Stimulated activated CD4-positive, alpha-beta T cell treated with anti-CD3 and anti-CD28 coated beads, Interleukin-15, amount 100 ng/mL, for 1 hour (primary cell): ENCODE measurements around the gene AZU1.
"Not testable (repeated sequence)": the region's sequence is repeated elsewhere in the genome, so short reads cannot be mapped to it uniquely, and the experiment has no call there.

Experiments
- DNase-seq, 2 donors: peaks; one replicate each; pipeline ENCODE4 v3.0.0-alpha.2; 2020; ENCODE audit warnings: low read depth in 1 of 2, low spot score in 1 of 2

Gene AZU1

DNA sequence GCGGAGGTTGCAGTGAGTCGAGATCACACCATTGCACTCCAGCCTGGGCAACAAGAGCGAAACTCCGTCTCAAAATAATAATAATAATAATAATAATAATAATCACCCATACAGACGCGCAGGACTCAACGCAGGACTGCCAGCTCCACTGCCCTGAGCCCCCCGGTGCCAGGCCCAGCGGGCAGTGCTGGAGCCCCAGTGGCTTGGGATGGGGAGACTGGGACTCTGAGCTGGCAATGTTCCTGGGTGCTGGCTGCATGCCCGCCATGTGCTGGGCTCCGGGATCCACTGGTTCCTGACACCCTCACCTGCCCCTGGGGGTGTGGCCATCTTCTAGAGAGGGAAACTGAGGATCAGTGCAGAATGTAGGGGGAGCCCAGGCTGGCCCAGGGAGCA lies 325 bp upstream of the AZU1 start:
- DNase-seq, result no peak

DNA sequence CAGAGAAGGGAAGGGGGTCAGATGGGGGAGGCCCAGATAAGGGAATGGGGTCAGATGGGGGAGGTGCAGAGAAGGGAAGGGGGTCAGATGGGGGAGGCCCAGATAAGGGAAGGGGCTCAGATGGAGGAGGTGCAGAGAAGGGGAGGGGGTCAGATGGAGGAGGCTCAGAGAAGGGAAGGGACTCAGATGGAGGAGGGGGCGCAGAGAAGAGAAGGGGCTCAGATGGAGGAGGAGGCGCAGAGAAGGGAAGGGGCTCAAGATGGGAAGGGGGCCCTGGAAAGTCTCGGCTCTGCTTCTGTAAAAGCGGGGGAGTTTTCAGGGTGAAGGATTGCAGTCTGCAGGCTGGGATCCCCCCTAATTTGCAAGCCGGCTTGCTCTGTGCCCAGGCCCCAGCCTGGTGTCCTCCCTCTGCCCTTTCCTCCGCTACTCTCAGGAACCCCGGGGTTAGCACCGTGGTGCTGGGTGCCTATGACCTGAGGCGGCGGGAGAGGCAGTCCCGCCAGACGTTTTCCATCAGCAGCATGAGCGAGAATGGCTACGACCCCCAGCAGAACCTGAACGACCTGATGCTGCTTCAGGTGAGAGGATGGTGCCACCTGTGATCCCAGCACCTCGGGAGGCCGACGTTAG lies 1.6 kb downstream of the AZU1 start:
- no peak for DNase-seq

GRCh38 chr19:831407-832369 lies 4.1 kb downstream of the AZU1 start:
- no peak for DNase-seq

DNA sequence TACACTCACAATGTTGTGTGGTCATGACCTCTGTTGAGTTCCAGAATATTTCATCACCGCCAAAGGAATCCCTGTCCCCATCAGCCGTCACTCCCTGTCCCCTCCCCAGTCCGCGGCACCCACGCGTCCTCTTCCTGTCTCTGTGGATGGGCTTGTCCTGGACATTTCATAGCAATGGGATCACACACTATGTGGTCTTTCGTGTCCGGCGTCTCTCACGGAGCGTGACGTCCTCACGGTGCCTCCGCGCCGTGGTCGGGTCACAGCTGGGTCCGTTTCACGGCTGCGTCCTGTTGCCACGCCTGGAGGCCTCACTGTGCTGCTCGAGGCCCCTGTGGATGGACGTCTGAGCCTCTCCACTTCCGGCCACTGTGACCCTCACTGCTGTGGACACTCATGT lies 6.6 kb downstream of the AZU1 start:
- DNase-seq, result no peak

DNA sequence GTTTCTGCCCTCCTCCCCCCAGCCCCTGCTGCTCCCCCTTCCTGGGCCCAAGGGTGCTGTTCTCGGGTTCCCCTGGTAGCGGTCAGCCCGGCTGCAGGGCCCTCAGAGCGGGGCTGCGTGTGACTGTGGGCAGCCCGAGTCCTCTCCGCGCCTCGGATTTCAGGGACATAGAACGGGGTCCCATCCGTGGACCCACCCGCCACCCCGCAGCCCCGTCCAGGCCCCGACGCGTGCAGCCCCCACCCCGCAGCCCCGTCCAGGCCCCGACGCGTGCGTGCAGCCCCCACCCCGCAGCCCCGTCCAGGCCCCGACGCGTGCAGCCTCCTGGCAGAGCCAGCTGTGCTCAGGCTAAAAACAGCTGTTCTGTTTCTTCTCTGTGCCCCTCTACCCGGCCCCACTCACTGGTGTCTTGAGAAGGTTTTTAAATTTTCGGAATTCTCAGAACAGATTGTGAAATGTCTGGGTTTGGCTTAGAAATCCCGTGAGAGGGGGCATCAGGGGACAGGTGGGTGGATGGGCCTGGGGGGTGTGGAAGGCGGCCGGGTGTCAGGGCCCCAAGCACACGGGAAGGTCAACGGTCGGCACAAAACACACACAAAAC lies 7.7 kb downstream of the AZU1 start:
- DNase-seq, result no peak

- DNase-seq, result no peak
Measured at GRCh38 chr19:840519-841206, 13.0 kb downstream of the AZU1 start, which contains the start of gene PRTN3. Gene PRTN3 (plus strand): TSS chr19:840999. CDS start chr19:841009, 10 bp downstream.

DNA sequence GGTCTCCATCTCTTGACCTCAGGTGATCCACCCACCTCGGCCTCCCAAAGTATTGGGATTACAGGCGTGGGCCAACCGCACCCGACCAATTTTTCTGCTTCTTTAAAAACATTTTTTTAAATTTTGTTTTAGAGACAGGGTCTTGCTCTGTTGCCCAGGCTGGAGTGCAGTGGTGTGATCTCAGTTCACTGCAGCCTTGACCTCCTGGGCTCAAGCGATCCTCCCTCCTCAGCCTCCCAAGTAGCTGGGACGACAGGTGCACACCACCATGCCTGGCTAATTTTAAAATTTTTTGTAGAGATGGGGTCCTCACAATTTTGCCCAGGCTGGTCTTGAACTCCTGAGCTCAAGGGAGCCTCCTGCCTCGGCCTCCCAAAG lies 15.2 kb downstream of the AZU1 start:
- DNase-seq, result not testable (repeated sequence)

DNA sequence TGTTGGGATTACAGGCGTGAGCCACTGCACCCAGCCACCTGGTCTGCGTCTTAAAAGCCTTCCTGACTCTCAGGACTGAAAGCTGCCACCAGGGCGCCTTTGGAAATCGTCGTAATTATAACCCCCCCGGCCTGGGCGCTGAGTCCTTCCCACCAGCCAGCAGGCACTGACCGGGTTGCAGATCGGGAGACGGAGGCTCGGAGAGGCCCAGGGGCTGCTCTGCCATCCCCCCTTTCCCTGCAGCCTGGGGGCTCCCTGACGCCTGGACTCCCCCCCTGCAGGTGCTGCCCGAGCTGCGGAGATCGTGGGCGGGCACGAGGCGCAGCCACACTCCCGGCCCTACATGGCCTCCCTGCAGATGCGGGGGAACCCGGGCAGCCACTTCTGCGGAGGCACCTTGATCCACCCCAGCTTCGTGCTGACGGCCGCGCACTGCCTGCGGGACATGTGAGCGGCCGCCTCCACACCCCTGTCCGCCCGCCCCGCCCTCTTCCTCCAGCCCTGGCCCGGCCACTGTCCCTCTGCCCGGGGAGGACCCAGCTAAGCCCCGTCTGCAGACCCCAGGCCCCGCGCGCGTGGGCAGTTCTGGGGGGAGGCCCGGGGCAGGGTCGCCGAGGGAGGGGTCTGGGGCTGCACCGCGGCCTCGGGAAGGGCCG lies 15.7 kb downstream of the AZU1 start:
- no peak for DNase-seq

DNA sequence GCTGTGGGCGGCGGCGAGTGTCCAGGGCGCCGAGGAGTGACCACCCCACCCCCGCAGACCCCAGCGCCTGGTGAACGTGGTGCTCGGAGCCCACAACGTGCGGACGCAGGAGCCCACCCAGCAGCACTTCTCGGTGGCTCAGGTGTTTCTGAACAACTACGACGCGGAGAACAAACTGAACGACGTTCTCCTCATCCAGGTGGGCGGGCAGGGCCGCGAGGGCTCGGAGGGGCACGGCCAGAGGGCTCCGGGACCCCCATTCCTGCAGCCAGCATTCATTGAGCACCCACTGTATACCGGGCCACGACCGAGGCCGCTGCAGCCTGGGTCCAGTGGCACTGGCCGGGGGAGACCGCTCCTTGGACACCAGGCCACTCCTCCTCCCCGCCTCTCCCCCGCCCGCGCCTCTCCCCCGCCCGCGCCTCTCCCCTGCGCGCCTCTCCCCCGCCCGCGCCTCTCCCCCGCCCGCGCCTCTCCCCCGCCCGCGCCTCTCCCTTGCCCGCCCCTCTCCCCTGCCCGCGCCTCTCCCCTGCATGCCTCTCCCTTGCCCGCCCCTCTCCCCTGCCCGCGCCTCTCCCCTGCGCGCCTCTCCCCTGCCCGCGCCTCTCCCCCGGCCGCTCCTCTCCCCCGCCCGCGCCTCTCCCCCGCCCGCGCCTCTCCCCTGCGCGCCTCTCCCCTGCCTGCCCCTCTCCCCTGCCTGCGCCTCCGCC lies 16.4 kb downstream of the AZU1 start:
- no peak for DNase-seq

DNA sequence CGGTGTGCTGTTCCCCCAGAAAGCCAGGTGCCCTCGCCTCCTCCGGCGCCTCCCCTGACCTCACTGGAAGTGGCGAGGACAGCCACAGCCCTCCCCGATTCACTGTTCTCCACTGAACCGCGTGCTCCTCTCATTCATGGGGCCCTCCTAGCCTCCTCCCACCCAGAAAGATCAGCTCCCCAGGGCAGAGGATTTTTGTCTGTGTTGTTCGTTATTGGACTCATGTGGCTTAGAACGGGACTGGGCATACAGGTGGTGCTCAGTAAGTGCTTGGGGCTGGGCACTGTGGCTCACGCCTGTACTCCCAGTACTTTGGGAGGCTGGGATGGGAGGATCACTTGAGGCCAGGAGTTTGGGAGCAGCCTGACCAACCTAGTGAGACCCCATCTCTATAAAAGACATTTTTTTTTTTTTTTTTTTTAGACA lies 16.9 kb downstream of the AZU1 start:
- DNase-seq, result no peak

DNA sequence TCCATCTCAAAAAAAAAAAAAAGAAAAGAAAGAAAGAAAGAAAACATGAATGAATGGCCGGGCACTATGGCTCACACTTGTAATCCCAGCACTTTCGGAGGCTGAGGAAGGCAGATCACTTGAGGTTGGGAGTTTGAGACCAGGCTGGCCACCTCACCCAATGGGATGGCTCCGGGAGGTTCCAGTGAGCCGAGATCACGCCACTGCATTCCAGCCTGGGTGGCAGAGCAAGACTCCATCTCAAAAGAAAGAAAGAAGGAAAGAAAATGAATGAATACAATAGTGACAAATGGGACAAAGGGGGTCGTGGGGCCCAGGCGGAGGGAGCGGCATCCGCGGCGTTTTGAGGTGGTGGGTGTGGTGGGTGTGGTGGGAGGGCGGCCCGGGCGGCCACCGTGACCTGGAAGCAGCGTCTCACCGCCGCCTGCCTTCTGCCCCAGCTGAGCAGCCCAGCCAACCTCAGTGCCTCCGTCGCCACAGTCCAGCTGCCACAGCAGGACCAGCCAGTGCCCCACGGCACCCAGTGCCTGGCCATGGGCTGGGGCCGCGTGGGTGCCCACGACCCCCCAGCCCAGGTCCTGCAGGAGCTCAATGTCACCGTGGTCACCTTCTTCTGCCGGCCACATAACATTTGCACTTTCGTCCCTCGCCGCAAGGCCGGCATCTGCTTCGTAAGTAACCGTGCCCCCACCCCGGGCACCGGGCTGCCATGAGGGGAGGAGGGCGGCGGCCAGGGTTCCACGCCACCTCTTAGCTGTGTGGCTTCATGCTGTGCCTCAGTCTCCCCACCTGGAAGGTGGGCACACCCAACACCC lies 18.3 kb downstream of the AZU1 start:
- DNase-seq, result no peak

DNA sequence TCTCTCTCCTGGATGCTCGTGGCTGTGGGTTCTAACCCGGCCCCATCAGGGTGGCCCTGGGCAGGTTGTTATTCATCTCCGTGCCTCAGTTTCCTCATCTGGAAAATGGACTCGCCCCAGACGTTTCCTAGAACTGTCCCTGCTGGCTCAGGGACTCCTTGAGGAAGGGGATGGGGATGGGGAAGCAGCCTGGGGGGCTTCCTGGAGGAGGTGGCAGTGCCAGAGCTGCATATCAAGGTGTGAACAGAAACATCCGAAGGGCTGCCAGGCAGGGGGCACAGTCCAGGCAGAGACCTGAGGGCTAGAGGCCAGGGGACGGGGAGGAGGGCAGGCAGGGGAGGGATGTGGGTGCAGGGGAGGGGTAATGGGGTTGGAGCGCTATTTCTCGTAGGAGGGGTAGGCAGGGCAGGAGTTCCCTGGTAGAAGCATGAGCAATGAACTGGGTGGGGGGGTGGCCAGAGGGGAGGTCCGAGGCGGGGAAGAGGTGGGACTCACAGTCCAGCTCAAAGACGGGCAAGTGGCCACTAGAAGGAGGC lies 20.8 kb downstream of the AZU1 start:
- no peak for DNase-seq

- DNase-seq, result not testable (repeated sequence)
Measured at GRCh38 chr19:849195-849594, 21.6 kb downstream of the AZU1 start.

- DNase-seq, result no peak
Measured at GRCh38 chr19:850221-850978, 22.8 kb downstream of the AZU1 start.

GRCh38 chr19:850979-851335 lies 23.3 kb downstream of the AZU1 start:
- no peak for DNase-seq

DNA sequence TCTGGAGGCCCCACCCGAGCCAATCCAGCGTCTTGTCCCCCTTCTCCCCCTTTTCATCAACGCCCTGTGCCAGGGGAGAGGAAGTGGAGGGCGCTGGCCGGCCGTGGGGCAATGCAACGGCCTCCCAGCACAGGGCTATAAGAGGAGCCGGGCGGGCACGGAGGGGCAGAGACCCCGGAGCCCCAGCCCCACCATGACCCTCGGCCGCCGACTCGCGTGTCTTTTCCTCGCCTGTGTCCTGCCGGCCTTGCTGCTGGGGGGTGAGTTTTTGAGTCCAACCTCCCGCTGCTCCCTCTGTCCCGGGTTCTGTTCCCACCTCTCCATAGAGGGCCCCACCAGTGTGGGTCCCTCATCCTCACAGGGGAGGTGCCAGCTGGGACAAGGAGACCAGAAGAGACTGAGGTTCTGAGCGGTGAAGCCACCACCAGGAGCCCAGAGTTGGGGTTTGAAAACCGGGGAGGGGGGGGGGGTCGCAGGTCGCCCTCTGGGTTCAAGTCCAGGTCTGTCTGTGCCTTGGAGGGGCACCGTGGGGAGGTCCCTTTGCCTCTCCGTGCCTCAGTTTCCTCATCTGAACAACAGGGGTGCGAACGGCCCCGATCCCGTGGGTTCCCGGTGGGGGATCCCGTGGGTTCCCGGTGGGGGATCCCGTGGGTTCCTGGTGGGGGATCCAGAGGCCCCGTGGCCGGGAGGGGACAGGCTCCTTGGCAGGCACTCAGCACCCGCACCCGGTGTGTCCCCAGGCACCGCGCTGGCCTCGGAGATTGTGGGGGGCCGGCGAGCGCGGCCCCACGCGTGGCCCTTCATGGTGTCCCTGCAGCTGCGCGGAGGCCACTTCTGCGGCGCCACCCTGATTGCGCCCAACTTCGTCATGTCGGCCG lies 24.7 kb downstream of the AZU1 start, which contains the start of gene ELANE:
TSS of gene ELANE (plus strand) at position 168 of the 878 bp plus-strand sequence. CDS start at position 194, 26 bp downstream.
- DNase-seq, result no peak

- DNase-seq, result no peak
Measured at GRCh38 chr19:853014-853585, 25.5 kb downstream of the AZU1 start.
